Esophagus squamous epithelium (tissue), 5 donors: ENCODE data around the gene CNOT1. TPM values are rescaled to one million over a fixed set of nuclear protein-coding genes. Genes with fewer than 3 reads are reported as not detected.

Source experiments
- DNase-seq: peaks from one replicate; lab custom pipeline; 2025; lab: John Stamatoyannopoulos, UW
- H3K27ac ChIP-seq, 4 donors: fragments of 200-600 bp; sonication (generic); one replicate each; pipeline ENCODE4 v1.5.1; 2016 to 2019; ENCODE audit warnings: mild to moderate bottlenecking in 1 of 4
- H3K27me3 ChIP-seq, 4 donors: fragments of 200-600 bp; sonication (generic); 1 replicate in 3 of 4; 2 replicates in 1 of 4; pipeline versions ENCODE4 v1.5.1 to v1.6.0; 2017 to 2021; ENCODE audit warnings: antibody characterized with exemption in 1 of 4
- H3K36me3 ChIP-seq, 3 donors: fragments of 200-600 bp; sonication (generic); one replicate each; pipeline ENCODE4 v1.5.1; 2016 to 2019
- H3K4me1 ChIP-seq, 3 donors: fragments of 200-600 bp; sonication (generic); one replicate each; pipeline ENCODE4 v1.5.1; 2017 to 2019
- H3K4me3 ChIP-seq, 4 donors: fragments of 200-600 bp; sonication (generic); 1 replicate in 3 of 4; 2 replicates in 1 of 4; pipeline ENCODE4 v1.5.1; 2016 to 2019; ENCODE audit warnings: mild to moderate bottlenecking in 2 of 4, moderate library complexity in 1 of 4
- H3K9me3 ChIP-seq, 3 donors: fragments of 200-600 bp; sonication (generic); one replicate each; pipeline ENCODE4 v1.5.1; 2016 to 2019
- POLR2A ChIP-seq, 4 donors: fragments of 450-650 bp; IDR thresholded peaks; one replicate each; pipeline ENCODE4 v1.6.1; 2017; ENCODE audit warnings: antibody characterized with exemption in 4 of 4, mild to moderate bottlenecking in 4 of 4, moderate library complexity in 3 of 4
- WGBS, 2 donors: methylation state at CpG; one replicate each; pipeline ENCODE4 v1.1.5; 2018; 5-methylcytosine and 5-hydroxymethylcytosine counted together
- intact Hi-C: fragments of 100-400 bp; cut with DNase I; formaldehyde crosslinking; loops from one replicate; pipeline ENCODE4 v1.15.0; 2022
- total RNA-seq, 4 donors: library from RNA; depleted of rRNA; stranded (reverse); fragments of >200 nt; gene quantifications; one replicate each; pipeline ENCODE4 v1.1.0, GENCODE V29; 2016
- TF ChIP-seq, protein P1 (sequence below), 6 experiments: fragments of 450-650 bp in 4 of 6; fragments of 200-600 bp in 2 of 6; sonication (generic) in 2 of 6; IDR thresholded peaks; one replicate each; pipeline ENCODE4 v1.5.1; 2016 to 2019; ENCODE audit warnings: antibody characterized with exemption in 6 of 6, mild to moderate bottlenecking in 4 of 6, moderate library complexity in 4 of 6
- donor health status: DM: yes; HTN: yes; CAD: no.

The CNOT1 gene
- total RNA-seq, 4 donors from 2014 or later, result 124 to 229 (median 153) TPM

GRCh38 chr16:58536278-58536677 lies 93.3 kb downstream of the CNOT1 start:
- H3K9me3 ChIP-seq, result no peaks in the 10 kb centered on the region
- peaks cover 59 to 100% (median 76%) of the 10 kb centered on the region in 3 donors for H3K36me3 ChIP-seq
- H3K27me3 ChIP-seq, result no peaks in the 10 kb centered on the region
- DNase-seq, result no peak
- 85 to 86% methylated on average over 5 of the region's 5 CpGs for WGBS, 2 donors
- no peaks in the 10 kb centered on the region for H3K4me1 ChIP-seq
- H3K27ac ChIP-seq, result no peak overlapping the region
- H3K4me3 ChIP-seq, result no peak overlapping the region
- TF ChIP-seq, protein P1, sequence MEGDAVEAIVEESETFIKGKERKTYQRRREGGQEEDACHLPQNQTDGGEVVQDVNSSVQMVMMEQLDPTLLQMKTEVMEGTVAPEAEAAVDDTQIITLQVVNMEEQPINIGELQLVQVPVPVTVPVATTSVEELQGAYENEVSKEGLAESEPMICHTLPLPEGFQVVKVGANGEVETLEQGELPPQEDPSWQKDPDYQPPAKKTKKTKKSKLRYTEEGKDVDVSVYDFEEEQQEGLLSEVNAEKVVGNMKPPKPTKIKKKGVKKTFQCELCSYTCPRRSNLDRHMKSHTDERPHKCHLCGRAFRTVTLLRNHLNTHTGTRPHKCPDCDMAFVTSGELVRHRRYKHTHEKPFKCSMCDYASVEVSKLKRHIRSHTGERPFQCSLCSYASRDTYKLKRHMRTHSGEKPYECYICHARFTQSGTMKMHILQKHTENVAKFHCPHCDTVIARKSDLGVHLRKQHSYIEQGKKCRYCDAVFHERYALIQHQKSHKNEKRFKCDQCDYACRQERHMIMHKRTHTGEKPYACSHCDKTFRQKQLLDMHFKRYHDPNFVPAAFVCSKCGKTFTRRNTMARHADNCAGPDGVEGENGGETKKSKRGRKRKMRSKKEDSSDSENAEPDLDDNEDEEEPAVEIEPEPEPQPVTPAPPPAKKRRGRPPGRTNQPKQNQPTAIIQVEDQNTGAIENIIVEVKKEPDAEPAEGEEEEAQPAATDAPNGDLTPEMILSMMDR (IDR thresholded peaks at IDR 0.05), result no peak
- no peak for TF ChIP-seq POLR2A (IDR thresholded peaks at IDR 0.05)
- intact Hi-C loops, result no loop called here

- peaks cover 60 to 100% (median 78%) of the 10 kb centered on the region in 3 donors for H3K36me3 ChIP-seq
- WGBS, 2 donors, result 88 to 95% methylated on average over 3 of the region's 3 CpGs
- TF ChIP-seq POLR2A (IDR thresholded peaks at IDR 0.05), result no peak
- TF ChIP-seq, protein P1 (IDR thresholded peaks at IDR 0.05), result no peak
- intact Hi-C loops, result no loop called here
- no peak for DNase-seq
- no peaks in the 10 kb centered on the region for H3K27me3 ChIP-seq
- no peak overlapping the region for H3K27ac ChIP-seq
- H3K4me1 ChIP-seq, result no peaks in the 10 kb centered on the region
- no peak overlapping the region for H3K4me3 ChIP-seq
- no peaks in the 10 kb centered on the region for H3K9me3 ChIP-seq
Measured at GRCh38 chr16:58535100-58535499, 94.5 kb downstream of the CNOT1 start.

- Histone ChIP-seq H3K4me3 (no peak overlapping the region), H3K36me3 (peaks cover 54 to 100% (median 78%) of the 10 kb centered on the region in 3 donors), H3K27ac (no peak overlapping the region), H3K9me3 (no peaks in the 10 kb centered on the region), H3K4me1 (no peaks in the 10 kb centered on the region), H3K27me3 (no peaks in the 10 kb centered on the region)
- intact Hi-C loops, result no loop called here
- WGBS, 2 donors, result 90 to 93% methylated on average over 14 of the region's 14 CpGs
- DNase-seq, result no peak
- no peak for TF ChIP-seq POLR2A (IDR thresholded peaks at IDR 0.05)
- TF ChIP-seq, protein P1 (IDR thresholded peaks at IDR 0.05), result no peak
Measured at GRCh38 chr16:58533751-58534470, 95.7 kb downstream of the CNOT1 start.

- Histone ChIP-seq H3K4me1 (no peaks in the 10 kb centered on the region), H3K36me3 (peaks cover 48 to 100% (median 74%) of the 10 kb centered on the region in 3 donors), H3K27me3 (no peaks in the 10 kb centered on the region), H3K9me3 (no peaks in the 10 kb centered on the region), H3K4me3 (no peak overlapping the region), H3K27ac (no peak overlapping the region)
- no peak for TF ChIP-seq POLR2A (IDR thresholded peaks at IDR 0.05)
- TF ChIP-seq, protein P1 (IDR thresholded peaks at IDR 0.05), result no peak
- intact Hi-C loops, result no loop called here
- no peak for DNase-seq
- WGBS, 2 donors, result 89 to 92% methylated on average over 3 of the region's 3 CpGs
Measured at GRCh38 chr16:58532414-58532813, 97.2 kb downstream of the CNOT1 start.

DNA sequence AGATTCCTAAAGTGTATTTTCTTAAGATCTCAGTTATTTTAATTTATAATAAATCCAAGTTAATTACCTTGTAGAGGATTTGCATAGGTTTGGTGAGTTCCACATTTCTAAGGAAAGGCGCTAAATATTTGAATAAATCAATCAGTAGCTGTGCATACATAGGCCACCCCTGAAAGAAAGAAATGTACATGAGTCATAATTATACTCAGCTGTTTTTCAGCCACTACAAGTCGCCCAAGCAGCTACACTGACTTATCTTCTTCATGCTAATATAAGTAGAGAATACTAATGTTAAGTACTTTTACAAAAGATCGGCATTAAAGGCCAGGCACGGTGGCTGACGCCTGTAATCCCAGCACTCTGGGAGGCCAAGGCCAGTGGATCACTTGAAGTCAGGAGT lies 99.4 kb downstream of the CNOT1 start:
- DNase-seq, result no peak

More for the DNA sequence above, 99.4 kb downstream of the CNOT1 start:
- H3K36me3 ChIP-seq, result peaks cover 37 to 100% (median 77%) of the 10 kb centered on the region in 3 donors
- no peaks in the 10 kb centered on the region for H3K9me3 ChIP-seq
- H3K27ac ChIP-seq, result no peak overlapping the region
- WGBS, 2 donors, result 79 to 89% methylated on average over 5 of the region's 5 CpGs
- TF ChIP-seq, protein P1 (IDR thresholded peaks at IDR 0.05), result no peak
- TF ChIP-seq POLR2A (IDR thresholded peaks at IDR 0.05), result no peak
- no peaks in the 10 kb centered on the region for H3K27me3 ChIP-seq
- H3K4me1 ChIP-seq, result no peaks in the 10 kb centered on the region
- no peak overlapping the region for H3K4me3 ChIP-seq
- intact Hi-C loops, result no loop called here
